HUES48 (cell line): ENCODE results near the gene PHACTR1.

ENCODE experiments used
- H3K27ac ChIP-seq: one replicate; pipeline ENCODE4 v1.7.0; 2013; ENCODE audit warnings: low read depth, low read length, inconsistent platforms
- H3K27me3 ChIP-seq: 2 replicates; pipeline ENCODE4 v1.6.1; 2013; ENCODE audit warnings: mild to moderate bottlenecking, low read length; ENCODE audit not compliant: control insufficient read depth, insufficient read depth
- H3K36me3 ChIP-seq: 2 replicates; pipeline ENCODE4 v1.6.1; 2013; ENCODE audit warnings: low read length; ENCODE audit not compliant: control insufficient read depth, insufficient read depth
- H3K4me1 ChIP-seq: 2 replicates; pipeline ENCODE4 v1.6.1; 2013; ENCODE audit warnings: mild to moderate bottlenecking, low read length; ENCODE audit not compliant: control insufficient read depth, insufficient read depth
- H3K4me3 ChIP-seq: 2 replicates; pipeline ENCODE4 v1.5.1; 2013; ENCODE audit warnings: mild to moderate bottlenecking, low read depth, low read length
- H3K9ac ChIP-seq: 2 replicates; pipeline ENCODE4 v1.6.1; 2013; ENCODE audit warnings: mild to moderate bottlenecking, low read depth, low read length, moderate library complexity
- H3K9me3 ChIP-seq: 2 replicates; pipeline ENCODE4 v1.6.1; 2013; ENCODE audit warnings: low read length; ENCODE audit not compliant: control insufficient read depth, insufficient read depth

The PHACTR1 gene

GRCh38 chr6:12845224-12846004 is 128.8 kb downstream of the PHACTR1 start:
- Histone ChIP-seq H3K27ac (no peak overlapping the region), H3K27me3 (no peaks in the 10 kb centered on the region)

GRCh38 chr6:12848964-12849808 is 132.6 kb downstream of the PHACTR1 start:
- Histone ChIP-seq H3K36me3 (no peaks in the 10 kb centered on the region), H3K27me3 (no peaks in the 10 kb centered on the region), H3K4me3 (no peak overlapping the region), H3K27ac (no peak overlapping the region), H3K9ac (no peak overlapping the region), H3K4me1 (peaks cover 42% of the 10 kb centered on the region), H3K9me3 (no peaks in the 10 kb centered on the region)

More at GRCh38 chr6:12845224-12846004, 128.8 kb downstream of the PHACTR1 start:
- Histone ChIP-seq H3K9me3 (no peaks in the 10 kb centered on the region), H3K36me3 (no peaks in the 10 kb centered on the region), H3K4me1 (peaks cover 32% of the 10 kb centered on the region), H3K4me3 (no peak overlapping the region), H3K9ac (no peak overlapping the region)

- Histone ChIP-seq H3K27ac (no peak overlapping the region), H3K4me3 (no peak overlapping the region), H3K27me3 (no peaks in the 10 kb centered on the region), H3K9ac (no peak overlapping the region), H3K4me1 (peaks cover 41% of the 10 kb centered on the region), H3K9me3 (no peaks in the 10 kb centered on the region), H3K36me3 (no peaks in the 10 kb centered on the region)
Observed at GRCh38 chr6:12849809-12850198, 133.2 kb downstream of the PHACTR1 start.

- Histone ChIP-seq H3K4me1 (peaks cover 29% of the 10 kb centered on the region), H3K9ac (no peak overlapping the region), H3K27me3 (no peaks in the 10 kb centered on the region)
Observed at GRCh38 chr6:12851123-12851695, 134.6 kb downstream of the PHACTR1 start.

GRCh38 chr6:12861603-12862002 is 145.0 kb downstream of the PHACTR1 start:
- no peaks in the 10 kb centered on the region for H3K9me3 ChIP-seq
- no peak overlapping the region for H3K4me3 ChIP-seq
- H3K36me3 ChIP-seq = no peaks in the 10 kb centered on the region
- no peak overlapping the region for H3K9ac ChIP-seq
- H3K27me3 ChIP-seq = no peaks in the 10 kb centered on the region
- no peak overlapping the region for H3K27ac ChIP-seq
- H3K4me1 ChIP-seq = peaks cover 13% of the 10 kb centered on the region

More at GRCh38 chr6:12851123-12851695, 134.6 kb downstream of the PHACTR1 start:
- H3K36me3 ChIP-seq = no peaks in the 10 kb centered on the region
- no peaks in the 10 kb centered on the region for H3K9me3 ChIP-seq
- peak overlapping the region; percentile 63 for H3K27ac ChIP-seq
- peak overlapping the region; percentile 19; the same call in 1 of the 2 replicates for H3K4me3 ChIP-seq

GRCh38 chr6:12865117-12865516 is 148.6 kb downstream of the PHACTR1 start:
- H3K27ac ChIP-seq = no peak overlapping the region
- H3K27me3 ChIP-seq = no peaks in the 10 kb centered on the region
- H3K36me3 ChIP-seq = no peaks in the 10 kb centered on the region
- H3K4me1 ChIP-seq = peaks cover 24% of the 10 kb centered on the region
- H3K9me3 ChIP-seq = no peaks in the 10 kb centered on the region
- no peak overlapping the region for H3K4me3 ChIP-seq
- H3K9ac ChIP-seq = no peak overlapping the region

- Histone ChIP-seq H3K9me3 (no peaks in the 10 kb centered on the region), H3K27ac (peak overlapping the region; percentile 50), H3K4me1 (peaks cover 24% of the 10 kb centered on the region), H3K4me3 (peak overlapping the region; percentile 43; the same call in 1 of the 2 replicates), H3K27me3 (no peaks in the 10 kb centered on the region), H3K36me3 (no peaks in the 10 kb centered on the region), H3K9ac (no peak overlapping the region)
Observed at GRCh38 chr6:12865671-12866181, 149.2 kb downstream of the PHACTR1 start.

GRCh38 chr6:12866422-12867029 is 150.0 kb downstream of the PHACTR1 start:
- H3K9ac ChIP-seq = no peak overlapping the region
- peaks cover 24% of the 10 kb centered on the region for H3K4me1 ChIP-seq
- H3K27ac ChIP-seq = peak overlapping the region; percentile 74
- no peaks in the 10 kb centered on the region for H3K27me3 ChIP-seq
- no peaks in the 10 kb centered on the region for H3K9me3 ChIP-seq
- peak overlapping the region; percentile 10; the same call in 1 of the 2 replicates for H3K4me3 ChIP-seq
- no peaks in the 10 kb centered on the region for H3K36me3 ChIP-seq

- Histone ChIP-seq H3K4me1 (peaks cover 24% of the 10 kb centered on the region), H3K27me3 (no peaks in the 10 kb centered on the region), H3K27ac (no peak overlapping the region), H3K9me3 (no peaks in the 10 kb centered on the region), H3K36me3 (no peaks in the 10 kb centered on the region), H3K4me3 (no peak overlapping the region), H3K9ac (no peak overlapping the region)
Observed at GRCh38 chr6:12869816-12870432, 153.4 kb downstream of the PHACTR1 start.

GRCh38 chr6:12873691-12874090 is 157.1 kb downstream of the PHACTR1 start:
- Histone ChIP-seq H3K27ac (no peak overlapping the region), H3K27me3 (no peaks in the 10 kb centered on the region), H3K9ac (no peak overlapping the region), H3K9me3 (no peaks in the 10 kb centered on the region), H3K4me1 (peaks cover 9% of the 10 kb centered on the region), H3K36me3 (no peaks in the 10 kb centered on the region), H3K4me3 (no peak overlapping the region)
